IPS-NIHi7 (cell line): ENCODE data around the gene MEGF11.
A peak's percentile ranks its signal among the peaks of the same experiment; 100 is the strongest.

Source experiments
- DNase-seq: peaks from one replicate; pipeline ENCODE4 v3.0.0; 2012; ENCODE audit warnings: mixed read lengths; ENCODE audit errors: extremely low spot score

MEGF11 gene

DNA sequence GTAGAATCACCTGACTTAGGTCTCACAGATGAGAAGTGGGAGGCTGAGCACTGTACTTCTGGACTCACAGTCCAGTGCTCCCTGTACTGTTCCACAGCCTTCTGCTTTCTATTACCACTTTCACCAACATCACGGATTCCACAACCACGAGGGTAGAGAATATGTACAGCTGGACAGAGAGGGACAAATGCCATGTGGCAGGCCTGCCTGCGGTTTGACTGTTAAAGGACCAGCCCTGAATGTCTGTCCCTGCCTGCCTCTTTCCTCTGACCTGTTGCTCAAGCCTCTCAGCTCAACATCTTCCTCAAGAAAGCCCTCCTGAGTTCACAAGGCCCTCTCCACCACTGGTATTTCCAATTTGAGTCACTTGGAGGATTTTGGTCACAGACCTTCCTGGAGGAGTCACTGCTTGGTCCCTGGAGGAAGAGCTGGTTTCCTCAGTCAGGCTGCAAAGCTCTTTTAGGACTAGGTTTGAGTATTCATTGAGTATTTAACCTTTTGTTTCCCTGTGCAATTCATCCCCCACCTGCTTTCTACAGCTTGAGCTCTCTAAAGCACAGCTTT, 335.1 kb downstream of the MEGF11 start:
- no peak for DNase-seq

DNA sequence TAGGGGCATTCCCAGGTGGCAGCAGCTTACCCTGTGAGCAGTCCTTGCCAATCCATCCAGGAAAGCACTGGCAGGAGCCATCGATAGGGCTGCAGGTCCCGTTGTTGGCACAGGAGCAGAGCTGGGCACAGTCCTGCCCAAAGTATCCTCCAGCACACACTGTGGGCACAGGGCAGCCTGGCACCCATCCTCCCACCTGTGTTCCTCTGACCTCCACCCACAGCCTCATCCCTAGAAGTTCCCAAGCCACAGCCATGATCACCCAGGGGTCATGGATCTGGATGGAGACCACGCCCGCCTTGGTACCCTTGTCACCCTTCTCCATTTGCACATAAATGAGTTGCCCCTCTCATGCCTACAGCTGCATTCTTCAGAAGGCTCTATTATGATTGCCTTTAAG, 335.6 kb downstream of the MEGF11 start:
- DNase-seq, result no peak

DNA sequence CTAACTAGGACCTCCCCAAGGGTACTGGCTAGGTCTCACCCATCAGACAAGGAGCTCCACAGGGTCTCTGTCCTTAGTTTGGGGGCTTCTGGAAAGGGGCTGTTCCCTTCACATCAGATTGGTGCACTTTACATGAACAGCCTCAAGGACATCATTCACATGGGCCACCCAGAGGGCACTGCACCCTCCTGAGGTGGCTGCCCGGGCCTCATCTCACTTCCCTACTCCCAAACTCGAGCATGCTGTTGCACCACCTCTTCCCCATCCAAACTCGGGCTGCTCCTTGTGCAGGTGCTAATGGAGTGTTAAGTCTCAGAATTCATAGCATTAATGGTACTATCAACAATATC, 336.2 kb downstream of the MEGF11 start:
- DNase-seq, result no peak

DNA sequence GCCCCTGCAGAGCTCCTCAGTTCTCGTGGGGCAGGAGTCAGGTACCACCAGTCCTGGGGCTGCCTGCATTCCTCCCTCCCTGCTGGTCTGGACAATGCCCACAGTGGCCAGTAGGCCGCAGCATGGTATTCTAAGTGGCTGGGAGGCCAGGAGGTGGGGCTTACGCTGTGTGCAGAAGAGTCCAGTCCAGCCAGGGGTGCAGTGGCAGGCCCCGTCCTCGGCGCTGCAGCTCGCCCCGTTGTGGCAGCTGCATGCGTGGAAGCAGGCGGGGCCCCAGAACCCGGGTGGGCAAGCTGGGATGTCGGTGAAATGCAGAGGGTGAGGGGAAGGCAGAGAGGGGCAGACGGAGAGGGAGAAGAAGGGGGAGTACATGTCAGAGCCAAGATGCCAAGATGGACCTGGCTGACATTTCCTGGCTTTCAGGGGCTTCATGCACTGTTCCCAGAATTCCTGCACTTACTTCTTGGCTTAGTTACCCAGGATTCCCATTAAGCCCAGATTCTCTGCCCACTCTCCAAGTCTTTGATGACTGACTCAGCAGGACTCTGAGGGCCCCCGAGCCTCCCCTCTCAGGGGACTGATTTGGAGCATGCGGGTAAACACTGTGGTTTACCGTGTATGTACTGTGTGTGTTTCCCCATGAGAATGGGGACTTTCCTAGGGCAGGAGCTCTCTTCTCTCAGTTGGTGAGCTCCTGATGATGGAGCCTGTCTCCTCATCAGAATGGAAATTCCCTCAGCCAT, 336.7 kb downstream of the MEGF11 start:
- peak; percentile 92 for DNase-seq

DNA sequence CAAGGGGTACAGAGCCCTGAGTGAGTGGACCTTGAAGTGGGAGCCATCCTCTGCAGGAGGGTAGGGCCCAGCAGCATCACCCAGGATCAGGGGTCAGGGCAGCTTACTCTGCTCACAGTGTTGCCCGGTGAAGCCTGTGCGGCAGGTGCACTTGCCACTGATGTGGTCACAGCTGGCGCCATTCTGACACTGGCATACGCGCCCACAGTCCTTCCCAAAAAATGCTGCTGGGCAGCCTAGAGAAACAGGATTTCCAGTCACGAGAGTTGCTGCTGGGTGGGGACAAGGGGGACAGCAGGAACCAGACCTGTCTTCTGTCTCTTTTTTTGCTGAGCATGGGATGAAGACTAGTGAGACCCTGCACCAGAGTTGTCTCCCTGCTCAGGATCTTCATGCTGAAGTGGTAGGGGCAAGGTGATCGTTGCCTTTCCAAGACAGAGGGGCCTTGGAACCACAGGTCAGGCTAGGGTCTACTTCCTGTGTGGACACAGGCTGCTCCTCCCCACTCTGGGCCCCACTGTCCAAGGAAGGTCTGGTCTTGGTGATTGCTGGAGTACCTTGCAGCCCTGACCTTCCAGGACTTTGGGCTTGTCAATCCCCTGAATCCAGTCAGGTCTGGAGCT, 337.4 kb downstream of the MEGF11 start:
- no peak for DNase-seq

DNA sequence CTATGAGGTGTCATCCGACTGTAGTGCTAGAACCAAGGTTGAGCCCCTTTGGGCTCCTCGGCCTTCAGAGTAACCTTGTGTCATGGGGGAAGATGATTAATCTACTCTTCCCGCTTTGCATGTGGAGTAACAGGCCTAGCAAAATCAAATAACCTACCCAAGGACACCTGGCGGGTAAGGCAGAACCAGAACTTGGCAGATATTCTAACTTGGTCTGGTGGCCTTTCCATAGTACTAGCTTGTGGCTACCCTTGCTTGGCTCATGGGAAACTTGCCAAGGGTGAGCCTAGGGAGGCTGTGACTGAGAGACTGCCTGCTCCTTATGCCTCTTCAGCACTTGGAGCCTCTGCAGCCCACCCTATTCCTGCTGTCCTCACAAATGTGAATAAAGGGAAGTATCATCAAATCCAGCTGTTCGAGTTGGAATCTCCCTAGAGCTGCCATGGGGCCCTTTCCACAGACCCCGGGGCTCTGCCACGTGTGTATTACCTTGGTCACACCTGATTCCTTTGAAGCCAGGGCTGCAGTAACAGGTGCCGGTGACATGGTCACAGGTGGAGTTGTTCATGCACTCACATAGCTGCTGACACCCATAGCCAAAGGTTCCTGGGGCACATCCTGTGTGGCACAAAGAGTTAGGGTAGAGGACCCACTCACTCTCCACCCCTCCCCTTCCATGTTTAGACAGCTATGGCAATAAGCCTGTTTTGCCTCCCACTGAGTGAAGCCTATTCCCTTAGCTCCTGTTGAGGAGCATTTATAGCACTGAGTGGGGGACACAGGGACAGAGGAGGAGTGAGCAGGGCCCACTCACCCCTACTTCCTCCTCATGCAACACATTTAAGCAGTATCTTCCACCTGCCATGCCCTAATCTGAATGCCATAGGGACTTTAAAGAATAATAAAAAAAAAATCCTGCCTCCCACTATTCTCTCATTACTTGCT, 338.3 kb downstream of the MEGF11 start:
- no peak for DNase-seq

DNA sequence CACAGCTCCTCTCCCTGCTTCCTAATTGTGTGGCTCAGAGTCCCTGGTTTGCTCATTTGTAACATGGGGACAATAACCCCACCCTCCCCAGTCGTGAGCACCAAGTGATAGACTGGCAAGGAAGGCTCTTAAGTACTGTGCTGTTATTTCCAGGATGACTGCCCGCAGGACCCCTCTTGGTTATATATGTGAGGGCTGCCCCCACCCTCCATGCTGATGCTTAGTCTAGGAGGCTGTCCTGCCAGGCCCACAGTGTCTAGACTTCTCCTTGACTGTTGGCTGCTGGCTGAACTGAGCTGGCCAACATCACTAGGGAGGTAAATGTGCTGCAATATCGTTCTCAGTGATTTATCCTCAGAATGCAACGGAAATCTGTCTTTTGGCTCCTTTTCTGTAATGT, 339.2 kb downstream of the MEGF11 start:
- no peak for DNase-seq

DNA sequence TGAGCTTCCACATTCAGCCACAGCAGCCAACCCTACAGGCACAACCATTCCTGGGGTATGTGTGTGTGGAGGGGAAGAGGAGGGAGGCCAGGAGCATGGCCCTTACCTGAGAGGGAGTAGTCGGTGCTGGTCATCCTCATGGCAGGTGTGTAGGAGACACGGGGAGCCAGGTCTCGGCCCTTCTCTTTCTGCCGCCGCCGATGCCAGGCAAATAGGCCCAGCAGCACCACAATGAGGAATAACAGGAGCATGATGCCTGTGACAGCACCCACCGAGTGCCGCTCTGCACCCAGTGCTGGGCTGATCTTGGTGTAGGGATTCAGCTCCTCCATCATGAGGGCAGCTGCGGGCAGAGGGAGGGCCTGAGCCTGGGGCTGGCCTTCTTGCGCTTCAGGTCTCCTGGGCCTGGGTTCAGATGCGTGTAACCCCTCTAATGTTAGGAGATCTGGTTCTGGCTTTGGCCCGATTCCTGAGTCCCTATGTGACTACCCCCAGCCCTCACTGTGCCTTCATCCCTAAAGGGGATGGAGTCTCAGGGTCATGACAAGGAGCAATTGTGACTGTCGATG, 339.8 kb downstream of the MEGF11 start:
- DNase-seq, result no peak

DNA sequence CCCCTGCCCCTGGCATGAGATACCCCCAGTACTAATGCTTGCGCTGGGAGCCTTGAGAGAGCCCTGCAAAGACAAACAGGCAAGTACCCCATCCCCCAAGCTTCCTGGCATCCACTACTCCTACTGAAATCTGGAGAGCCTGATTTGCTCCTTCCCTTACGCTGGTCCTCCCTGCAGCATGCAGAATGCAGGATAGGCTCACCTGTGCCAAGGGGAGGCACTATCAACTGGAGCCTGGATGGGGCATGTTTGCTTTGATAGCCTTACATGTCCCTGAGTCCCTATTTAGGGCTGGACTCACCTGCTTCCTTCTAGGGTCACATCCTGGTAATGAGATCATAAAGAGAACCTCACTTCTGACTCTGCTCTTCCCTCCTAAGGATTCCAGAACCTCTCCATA, 341.3 kb downstream of the MEGF11 start:
- DNase-seq, result no peak

DNA sequence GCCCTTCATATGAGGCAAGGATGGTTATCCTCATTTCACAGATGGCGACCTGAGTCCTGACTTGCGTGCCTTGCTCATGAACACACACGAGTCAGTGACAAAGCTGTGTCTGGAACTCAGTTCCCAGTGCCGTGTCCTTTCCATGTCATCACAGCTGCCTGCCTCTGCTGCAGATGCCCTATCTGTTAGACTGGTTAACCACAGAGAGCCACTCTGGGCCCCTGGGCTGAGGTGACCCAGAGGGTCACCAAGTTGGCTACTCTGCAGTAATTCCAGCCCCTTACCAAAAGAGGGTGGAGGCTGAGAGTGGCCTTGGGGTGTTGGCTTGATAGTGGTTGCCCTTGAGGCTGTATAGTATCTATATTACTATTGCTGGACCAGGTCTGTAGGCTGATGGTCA, 343.2 kb downstream of the MEGF11 start:
- DNase-seq, result no peak

DNA sequence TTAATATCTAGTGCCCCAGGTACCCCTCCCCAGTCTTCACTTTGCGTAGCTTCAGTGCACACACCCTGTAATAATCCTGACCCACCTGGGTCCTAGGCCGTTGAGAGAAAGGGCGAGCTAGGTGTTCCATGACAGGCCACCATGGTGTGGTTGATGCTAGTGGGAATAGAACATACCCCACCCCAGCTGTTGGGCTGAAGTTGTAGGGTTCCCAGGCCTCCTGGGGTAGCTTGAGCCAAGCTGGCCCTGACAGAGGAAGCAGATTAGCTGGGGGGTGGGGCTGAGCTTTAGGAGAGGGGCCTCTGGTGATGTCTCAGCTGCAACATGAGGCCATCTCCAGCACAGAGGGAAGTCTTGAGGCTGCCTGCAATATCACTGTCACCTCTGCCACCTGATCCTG, 343.7 kb downstream of the MEGF11 start:
- DNase-seq, result no peak

DNA sequence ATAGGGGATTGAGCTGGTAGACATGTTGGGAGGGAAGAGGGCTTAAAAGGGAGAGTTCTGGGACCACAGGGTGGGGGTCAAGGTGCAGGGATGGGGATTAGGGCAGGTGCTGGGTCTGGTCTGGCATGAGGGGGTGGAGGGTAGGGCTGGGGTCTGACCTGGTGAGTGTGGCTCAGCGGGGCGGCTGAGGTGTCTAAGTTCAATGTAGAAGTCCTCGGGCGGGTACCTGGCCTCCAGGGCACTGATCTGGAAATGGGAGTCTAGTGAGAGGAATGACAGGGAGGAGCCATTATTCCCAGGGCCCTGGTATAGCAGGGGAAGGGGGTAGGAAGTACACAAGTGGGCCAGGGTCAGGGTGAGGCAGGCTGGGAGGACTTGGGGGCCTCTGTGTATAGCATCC, 344.7 kb downstream of the MEGF11 start:
- DNase-seq, result no peak

DNA sequence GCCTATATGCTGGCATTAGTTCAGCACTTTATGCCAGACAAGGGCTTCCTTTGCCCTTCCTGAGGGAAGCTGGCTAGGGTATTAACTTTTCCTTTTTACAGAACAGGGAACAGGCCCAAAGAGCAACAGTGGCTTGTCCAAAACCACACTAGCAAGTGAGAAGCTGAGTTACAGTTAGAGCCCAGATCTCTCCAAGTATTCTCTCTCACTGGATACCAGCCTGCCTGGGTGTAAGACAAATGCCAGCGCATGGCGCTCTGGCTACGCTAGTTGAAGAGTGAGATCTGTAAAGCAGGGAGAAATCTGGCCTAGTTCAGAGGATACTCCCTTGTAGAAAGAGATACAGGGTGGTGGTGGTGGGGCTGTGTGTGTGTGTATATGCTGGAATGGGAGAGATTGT, 345.9 kb downstream of the MEGF11 start:
- DNase-seq, result no peak

DNA sequence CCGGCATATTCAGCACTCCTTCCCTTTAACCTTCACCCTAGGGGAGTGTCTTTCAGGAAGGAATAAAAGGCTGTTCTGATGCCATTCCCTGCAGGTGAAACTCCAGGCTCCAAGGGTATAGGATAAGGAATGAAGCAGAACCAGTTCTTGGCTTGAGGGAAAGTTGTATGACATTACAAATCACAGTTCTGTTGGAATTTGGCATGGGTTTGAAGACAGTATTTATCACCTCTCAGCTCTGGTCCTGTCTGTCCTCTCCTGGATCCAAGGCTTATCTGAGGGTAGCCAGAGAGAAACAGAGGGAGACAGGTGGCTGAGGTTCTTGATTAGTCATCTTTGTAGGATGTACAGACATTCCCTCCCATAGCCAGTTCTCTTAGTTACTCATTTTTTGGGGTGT, 347.2 kb downstream of the MEGF11 start:
- peak; percentile 39 for DNase-seq

DNA sequence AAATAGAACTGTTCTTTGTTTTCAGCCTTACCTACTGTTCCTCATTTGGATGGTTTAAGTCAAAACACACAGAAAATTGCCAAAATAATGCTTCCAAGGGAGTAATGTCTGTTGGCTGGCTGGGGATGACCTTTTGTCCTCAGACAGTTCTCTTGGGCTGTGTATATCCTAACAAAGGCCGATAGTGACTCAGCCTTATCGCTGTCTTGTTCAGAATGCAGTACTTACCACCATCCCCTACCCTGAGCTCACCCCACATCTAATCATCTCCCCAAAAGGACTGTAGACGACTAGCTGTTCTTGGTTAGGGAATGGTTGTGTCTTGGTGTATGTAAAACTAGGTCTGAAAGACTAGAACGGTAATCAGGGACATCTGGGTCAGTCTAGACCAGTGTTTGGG, 349.2 kb downstream of the MEGF11 start:
- no peak for DNase-seq

DNA sequence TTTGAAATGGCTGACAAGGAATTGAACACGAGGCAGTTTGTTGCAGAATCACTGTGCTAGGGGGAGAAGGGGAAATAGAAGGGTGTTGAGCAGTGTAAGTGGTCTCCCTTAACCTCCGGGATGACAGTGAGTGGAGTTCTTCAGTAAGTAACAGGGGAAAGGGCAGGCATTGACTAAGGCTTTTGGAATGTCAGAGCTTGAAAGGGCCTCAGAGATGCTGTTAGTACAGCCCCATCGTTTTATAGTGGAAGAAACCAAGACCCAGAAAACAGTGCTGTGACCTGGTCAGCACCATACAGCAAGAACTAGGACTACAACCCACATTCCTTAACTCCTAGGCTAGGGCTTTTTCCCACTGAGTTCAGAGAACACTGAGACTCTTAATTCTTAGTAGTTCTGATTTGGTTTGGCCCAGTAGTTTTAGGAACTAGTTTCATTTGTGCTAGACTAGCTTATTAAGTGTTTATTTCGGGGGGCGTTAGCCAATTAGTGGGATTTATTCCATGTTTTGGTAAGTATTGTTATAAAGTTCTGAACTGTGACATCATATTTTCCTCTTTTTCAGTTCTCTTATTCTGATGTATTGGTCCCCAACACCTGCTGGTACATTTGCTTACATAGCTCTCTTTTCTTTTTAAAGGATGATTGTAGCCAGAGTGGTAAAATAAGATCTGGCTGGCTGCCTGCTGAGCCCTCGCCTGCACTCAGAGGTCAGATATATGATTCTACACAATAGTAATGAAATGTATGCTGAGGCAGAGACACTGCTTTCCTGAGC, 350.1 kb downstream of the MEGF11 start:
- DNase-seq, result peak; percentile 25

DNA sequence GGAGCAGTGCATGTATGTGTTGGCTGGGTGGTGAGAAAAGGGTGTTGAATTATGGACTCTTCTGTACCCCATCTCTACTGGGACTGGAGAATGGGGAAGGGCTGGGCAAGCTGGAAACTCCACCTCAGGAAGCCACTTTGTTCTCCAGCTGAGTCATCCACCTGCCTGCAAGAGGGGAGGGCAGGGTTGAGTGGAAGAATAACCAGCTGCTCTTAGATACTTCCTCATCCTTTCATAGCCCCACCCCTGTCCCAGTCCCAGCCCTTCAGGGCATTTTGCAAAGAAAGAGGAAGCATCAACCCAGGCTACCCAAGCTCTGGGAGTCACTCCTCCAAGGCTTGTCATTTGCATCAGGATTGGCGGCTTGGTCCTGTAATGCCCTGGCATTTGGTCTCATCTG, 351.2 kb downstream of the MEGF11 start:
- DNase-seq, result peak; percentile 71

DNA sequence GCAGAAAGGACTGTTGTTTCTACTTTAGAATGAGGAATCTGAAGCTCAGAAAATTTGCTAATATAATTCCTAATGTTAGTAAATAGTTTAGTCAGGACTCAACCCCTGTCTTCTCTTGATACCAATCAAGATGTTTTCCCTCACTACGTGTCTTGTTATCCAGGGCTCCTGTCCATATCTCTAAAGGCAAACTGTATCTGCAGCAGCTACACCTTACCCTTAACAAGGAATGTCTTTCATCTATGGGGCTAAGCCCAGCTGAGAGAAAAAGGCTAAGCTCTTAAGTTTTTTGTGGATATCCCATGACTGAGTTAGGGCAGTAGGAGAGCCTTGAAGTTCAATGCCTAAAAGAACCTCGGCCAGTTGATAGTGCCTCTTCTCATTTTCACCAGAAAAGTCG, 351.7 kb downstream of the MEGF11 start:
- no peak for DNase-seq

DNA sequence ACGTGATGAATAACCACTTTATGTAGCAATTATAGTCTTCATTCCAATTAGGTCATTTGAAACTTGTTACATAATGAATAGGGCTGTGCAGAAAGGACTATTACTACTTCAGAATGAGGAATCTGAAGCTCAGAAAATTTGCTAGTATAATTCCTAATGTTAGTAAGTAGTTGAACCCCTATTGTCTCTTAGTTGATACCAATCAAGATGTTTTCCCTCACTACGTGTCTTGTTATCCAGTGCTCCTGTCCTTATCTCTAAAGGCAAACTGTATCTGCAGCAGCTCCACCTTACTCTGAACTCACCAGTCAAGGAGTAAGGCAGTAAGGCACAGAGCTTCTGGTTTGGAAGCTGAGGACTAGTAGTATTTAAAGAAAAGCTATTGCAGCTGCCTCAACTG, 352.2 kb downstream of the MEGF11 start:
- DNase-seq, result no peak

DNA sequence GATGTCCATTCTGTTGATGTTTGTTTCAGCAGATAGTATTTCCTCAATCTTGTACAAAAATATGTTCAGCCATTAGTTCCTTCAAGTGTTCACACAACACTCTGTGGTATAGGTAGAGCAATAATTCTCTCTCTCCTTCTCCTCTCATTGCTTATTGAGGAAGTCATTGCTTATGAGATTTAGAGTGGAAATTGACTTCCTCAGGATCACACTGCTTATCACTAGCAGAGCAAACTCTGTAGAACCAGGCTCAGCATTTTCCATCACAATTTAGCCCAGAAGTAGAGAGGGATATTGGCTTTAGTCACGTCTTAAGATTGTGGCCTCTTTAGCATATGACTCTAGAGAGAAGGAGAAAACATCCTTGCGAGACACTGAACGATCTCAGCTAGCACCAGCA, 353.1 kb downstream of the MEGF11 start:
- DNase-seq, result no peak

DNA sequence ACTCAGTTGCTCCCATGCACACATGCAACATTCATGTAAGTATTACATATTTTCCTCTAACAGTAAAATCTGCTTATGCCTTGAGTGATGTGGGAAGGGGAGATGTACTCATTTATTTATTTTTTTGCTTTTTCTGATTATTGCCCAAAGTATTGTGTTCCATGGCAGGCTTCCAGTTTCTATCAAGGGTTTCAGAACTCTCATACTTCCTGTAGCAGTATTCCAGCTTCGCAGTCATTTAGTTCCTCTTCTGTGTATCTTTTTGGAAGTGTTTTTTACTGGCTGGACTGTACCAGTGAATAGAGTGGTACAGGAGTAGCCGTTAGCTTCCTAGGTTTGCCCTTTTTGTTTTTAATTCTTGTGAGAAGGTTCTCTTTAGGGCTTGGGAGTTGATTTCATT, 357.3 kb downstream of the MEGF11 start:
- no peak for DNase-seq
